ENCODE measurements around the gene CBFA2T3. TPM values are rescaled to one million over a fixed set of nuclear protein-coding genes. Genes with fewer than 3 reads are reported as not detected.

The CBFA2T3 gene
- total and polyA plus RNA-seq, 10 donors: 8.4 to 59.8 (median 26.3) TPM

GRCh38 chr16:88868974-88869672 is 107.9 kb downstream of the CBFA2T3 start:
- H3K36me3 ChIP-seq: peaks cover 0 to 4% (median 0%) of the 10 kb centered on the region in 6 donors
- TF ChIP-seq POLR2A (IDR thresholded peaks at IDR 0.05): no peak
- no peak for TF ChIP-seq POLR2AphosphoS5 (IDR thresholded peaks at IDR 0.05)
- TF ChIP-seq CTCF (IDR thresholded peaks at IDR 0.05 in 8 of 11, conservative IDR thresholded peaks at IDR 0.05 in 3 of 11): no peak
- no peak for DNase-seq
- intact Hi-C loops (cut with DNase I; ENCODE audit: low total_unique reads): no loop called here
- H3K4me1 ChIP-seq: peaks cover 0 to 23% (median 15%) of the 10 kb centered on the region in 6 donors
- no peaks in the 10 kb centered on the region for H3K9me3 ChIP-seq
- 74 to 90% (median 85%) methylated on average over 22 to 27 of the region's 27 CpGs for WGBS, 5 donors
- no peak overlapping the region for H3K27ac ChIP-seq
- peaks cover 0 to 41% (median 12%) of the 10 kb centered on the region in 7 donors for H3K27me3 ChIP-seq (replicated peaks in 1 of 7)
- no peak overlapping the region for H3K4me3 ChIP-seq

DNA sequence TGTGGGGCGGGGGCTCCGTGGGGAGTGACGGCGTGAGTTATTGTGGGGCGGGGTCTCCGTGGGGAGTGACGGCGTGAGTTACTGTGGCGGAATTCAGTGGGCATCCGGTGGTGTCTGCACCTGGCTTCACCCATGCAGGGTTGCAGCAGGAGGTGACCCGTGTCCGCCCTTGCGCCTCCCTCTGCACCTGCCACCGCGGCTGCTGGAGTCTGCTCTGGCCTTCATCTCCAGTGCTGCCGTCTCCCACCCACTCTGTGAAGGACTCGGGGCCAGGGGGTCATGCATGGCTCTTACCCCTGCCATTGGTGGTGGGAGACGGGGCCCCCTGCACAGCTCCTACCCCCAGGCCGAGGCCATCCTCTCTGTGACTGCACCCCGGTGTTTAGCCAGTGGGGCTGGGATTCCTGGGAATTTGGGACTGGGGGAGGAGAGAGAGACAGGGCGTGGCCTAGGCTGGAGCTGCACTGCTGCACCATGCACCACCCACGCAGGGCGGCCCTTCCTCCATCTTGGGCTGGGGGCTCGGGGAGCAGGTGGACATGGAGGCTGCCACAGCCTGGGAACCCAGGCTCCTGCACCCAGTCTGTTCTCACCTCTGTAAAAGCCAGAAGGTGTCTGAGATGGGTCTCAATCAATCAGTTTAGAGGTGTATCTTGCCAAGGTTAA is 109.3 kb downstream of the CBFA2T3 start:
- no peak for DNase-seq
- no peaks in the 10 kb centered on the region for H3K9me3 ChIP-seq

GRCh38 chr16:88866151-88866920 is 110.7 kb downstream of the CBFA2T3 start, which contains the start of gene PABPN1L:
PABPN1L (minus strand) TSS chr16:88866660; CDS start chr16:88866606, 54 bp downstream.
- Histone ChIP-seq H3K27ac (no peak within 1 kb of the TSS), H3K9me3 (no peaks in the 10 kb centered on the region), H3K36me3 (peaks cover 0 to 25% (median 19%) of the 10 kb centered on the region in 6 donors), H3K4me3 (no peak within 1 kb of the TSS), H3K4me1 (peaks cover 0 to 17% (median 12%) of the 10 kb centered on the region in 6 donors), H3K27me3 (replicated peaks in 1 of 7) (peaks cover 0 to 31% (median 11%) of the 10 kb centered on the region in 7 donors)
- 78 to 85% (median 81%) methylated on average over 9 to 20 of the region's 20 CpGs for WGBS, 5 donors
- intact Hi-C loops (cut with DNase I; ENCODE audit: low total_unique reads): no loop called here
- TF ChIP-seq CTCF (IDR thresholded peaks at IDR 0.05 in 8 of 11, conservative IDR thresholded peaks at IDR 0.05 in 3 of 11) (no peak), POLR2A (IDR thresholded peaks at IDR 0.05) (no peak), POLR2AphosphoS5 (IDR thresholded peaks at IDR 0.05) (no peak)
- DNase-seq: no peak

More for the DNA sequence above, 109.3 kb downstream of the CBFA2T3 start:
- no peak for TF ChIP-seq CTCF (IDR thresholded peaks at IDR 0.05 in 8 of 11, conservative IDR thresholded peaks at IDR 0.05 in 3 of 11)
- intact Hi-C loops (cut with DNase I; ENCODE audit: low total_unique reads): no loop called here
- Histone ChIP-seq H3K4me3 (no peak overlapping the region), H3K36me3 (peaks cover 0 to 11% (median 6%) of the 10 kb centered on the region in 6 donors), H3K27me3 (replicated peaks in 1 of 7) (peaks cover 0 to 41% (median 12%) of the 10 kb centered on the region in 7 donors), H3K4me1 (peaks cover 0 to 23% (median 15%) of the 10 kb centered on the region in 6 donors), H3K27ac (no peak overlapping the region)
- 79 to 93% (median 82%) methylated on average over 18 to 24 of the region's 24 CpGs for WGBS, 5 donors

All from spleen (tissue), 11 donors.